ENCODE measurements around the gene CENPA.
"Not testable (repeated sequence)": the region's sequence is repeated elsewhere in the genome, so short reads cannot be mapped to it uniquely, and the experiment has no call there.

CENPA gene

DNA sequence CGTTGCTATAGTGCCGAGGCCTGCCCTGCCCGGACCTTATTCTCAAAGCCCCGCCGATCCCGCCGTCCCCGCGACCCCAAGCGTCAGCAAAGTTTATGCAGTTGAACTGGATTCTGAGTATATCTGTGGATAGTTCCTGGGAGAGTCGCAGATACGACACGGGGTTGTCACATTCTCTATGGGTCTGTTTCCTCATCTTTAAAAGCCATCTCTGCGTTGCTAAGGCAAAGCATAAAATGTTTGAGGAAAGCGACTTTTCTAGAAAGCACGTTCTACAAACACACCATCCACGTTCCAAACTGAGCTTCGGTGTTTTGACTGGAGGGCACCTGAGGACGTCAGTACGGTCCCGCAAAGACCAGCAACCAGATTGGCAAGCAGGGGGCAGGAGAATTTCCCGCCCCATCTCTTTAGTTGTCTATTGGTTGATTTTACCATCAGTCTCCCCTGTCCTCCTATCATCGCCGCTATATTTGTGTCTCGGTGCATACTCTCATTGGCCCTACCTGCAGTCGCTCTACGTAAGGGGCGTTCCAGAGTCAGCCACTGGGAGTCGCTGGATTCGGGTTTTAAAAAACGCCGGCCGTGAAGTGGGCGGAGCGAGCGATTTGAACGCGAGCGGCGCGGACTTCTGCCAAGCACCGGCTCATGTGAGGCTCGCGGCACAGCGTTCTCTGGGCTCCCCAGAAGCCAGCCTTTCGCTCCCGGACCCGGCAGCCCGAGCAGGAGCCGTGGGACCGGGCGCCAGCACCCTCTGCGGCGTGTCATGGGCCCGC is at the start of gene CENPA:
Gene CENPA (plus strand): TSS at position 626 of the 776 bp plus-strand sequence. CDS start 141 bp downstream, at position 767.
- peak; percentile 91 for DNase-seq (ENCODE audit: low read depth)

DNA sequence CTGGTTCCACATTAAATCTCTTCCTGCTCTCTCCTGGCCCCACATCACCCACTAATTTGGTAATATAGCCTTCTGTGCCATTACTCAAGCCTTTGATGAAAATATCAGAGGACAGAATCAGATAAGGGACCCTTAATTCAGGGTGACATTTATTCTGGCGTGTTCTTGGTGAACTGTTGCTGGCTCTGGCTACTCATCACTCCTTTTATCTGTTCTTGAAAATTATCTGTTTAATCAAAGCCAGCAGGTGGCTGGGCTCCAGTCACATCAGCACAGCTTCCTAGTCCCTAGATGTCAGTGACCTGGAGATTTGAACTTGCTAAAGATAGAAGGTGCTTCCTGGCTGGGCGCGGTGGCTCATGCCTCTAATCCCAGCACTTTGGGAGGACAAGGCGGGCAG is 48.6 kb upstream of the CENPA start:
- no peak for DNase-seq (ENCODE audit: low read depth)

DNA sequence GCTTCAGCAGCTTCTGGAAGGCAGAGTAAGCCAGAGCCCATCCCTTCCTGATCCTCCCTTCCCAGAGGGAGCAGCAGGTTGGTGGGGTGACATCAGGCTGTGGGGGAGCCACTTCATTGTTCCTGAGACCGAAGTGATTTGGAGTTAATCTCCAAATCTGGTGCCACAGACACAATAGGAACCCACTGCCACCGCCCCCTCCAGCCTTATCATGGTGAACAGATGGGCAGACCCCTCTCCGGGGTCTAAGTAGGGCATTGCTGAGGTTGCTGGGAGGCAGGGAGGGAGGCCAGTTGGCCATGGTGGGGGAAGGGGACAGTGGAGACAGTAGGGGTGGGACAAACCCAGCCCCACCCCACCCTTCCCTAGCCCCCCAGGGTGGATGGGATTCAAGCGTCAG is 47.4 kb upstream of the CENPA start:
- DNase-seq (ENCODE audit: low read depth), result no peak

DNA sequence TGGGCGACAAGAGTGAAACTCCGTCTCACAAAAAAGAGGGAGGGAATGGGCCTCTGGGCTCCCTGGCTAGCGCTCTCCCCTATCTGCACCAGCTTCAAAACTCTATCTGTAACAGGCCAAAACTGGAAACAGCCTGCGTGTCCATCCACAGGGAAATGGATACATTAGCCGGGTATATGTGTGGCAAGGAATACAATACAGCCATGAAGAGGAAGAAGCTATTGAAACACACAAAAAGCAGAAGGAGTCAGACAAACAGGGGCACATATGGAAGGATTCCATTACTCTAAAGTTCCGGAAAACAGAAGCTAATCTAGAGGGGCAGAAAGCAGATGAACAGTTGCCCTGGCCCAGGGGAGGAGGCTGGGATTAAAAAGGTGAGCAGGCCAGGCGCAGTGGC is 46.3 kb upstream of the CENPA start:
- no peak for DNase-seq (ENCODE audit: low read depth)

DNA sequence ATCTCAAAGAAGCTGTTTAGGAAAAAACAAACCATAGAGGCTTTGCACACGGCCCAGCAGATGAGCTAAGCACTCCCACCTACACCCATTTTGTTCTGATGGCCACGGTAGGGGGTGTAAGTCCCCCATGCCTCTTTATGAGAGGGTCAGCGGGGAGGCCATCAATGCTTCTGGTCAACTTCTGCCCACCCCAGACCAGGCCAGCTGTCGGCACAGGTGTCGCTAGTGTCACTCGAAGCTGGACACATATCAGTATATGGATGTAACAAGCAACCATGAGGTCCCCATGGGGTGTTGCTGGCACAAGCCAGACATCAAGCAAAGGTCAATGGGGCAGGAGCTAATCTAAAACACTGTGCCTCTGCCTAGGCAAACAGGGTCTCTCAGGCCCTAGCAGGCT is 45.5 kb upstream of the CENPA start:
- no peak for DNase-seq (ENCODE audit: low read depth)

DNA sequence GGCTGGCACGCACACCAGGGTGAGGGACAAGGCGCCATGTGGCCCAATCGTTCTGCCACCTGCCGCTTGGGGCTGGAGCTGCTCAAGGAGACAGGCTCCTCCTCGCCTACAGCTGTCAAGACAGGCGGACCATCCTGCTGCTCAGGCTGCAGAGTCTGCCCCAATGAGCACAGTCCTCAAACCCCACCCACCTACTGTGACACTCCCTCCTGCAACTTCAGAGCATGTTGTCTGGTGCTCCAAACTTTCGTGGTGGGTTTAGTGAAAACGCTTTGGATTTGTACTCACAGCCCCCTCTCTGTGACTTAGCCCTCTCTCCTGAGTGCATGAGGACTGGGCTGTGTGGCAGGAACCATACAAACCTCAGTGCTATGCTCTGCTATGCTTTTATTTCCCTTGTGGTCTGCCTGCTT is 45.0 kb upstream of the CENPA start:
- no peak for DNase-seq (ENCODE audit: low read depth)

DNA sequence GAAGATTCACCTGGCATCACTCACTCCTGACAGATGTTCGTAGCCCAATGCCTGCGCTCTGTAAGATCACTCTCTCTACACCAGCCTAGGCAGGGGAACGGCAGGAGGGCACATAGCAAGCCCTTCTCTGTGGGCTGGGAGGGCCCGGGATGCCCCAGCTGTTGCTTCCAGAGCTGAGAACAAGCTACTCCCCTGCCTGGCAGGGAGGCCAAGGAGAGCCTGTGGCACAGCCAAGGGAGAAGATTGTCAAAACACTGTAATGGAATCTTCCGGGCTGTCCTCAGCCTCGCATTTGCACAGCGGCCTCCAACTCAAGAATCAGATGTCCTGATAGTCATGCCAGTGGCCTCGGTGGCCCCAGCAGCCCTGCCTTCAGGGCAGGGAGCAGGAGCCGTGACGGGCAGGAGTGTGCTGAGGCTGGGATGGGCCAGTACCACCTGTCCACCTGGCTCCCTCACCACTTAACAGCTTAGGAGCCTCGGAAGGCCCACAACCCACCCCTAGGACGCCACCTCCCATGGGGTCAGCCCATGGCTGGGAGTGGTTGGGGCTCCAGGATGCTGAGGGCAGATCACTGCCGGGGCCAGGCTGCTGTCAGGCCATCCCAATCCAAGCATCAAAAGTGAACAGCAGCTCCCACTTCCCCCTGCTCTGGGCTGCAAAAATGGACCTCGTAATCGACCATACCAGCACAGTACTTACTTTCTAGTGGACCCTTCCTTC is 43.6 kb upstream of the CENPA start:
- no peak for DNase-seq (ENCODE audit: low read depth)

DNA sequence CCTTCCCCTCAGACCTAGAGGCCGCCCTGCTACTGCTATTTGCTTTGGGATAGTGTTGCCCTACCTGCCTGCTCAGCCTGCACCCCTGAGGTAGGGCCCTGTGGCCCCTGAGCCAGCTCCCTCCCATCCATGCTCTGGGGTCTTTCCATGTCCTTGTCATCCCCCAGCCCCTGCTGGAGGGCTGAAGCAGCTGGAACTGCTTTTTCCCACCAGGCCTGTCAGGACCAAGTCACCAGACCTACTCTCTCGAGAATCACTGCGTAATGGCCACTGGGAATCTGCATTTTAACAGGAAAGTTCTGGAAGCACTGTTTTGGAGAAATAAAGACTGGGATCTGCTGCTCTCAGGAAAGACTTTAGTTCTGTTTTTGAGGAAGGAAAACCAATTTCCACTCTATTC is 42.0 kb upstream of the CENPA start:
- no peak for DNase-seq (ENCODE audit: low read depth)

DNA sequence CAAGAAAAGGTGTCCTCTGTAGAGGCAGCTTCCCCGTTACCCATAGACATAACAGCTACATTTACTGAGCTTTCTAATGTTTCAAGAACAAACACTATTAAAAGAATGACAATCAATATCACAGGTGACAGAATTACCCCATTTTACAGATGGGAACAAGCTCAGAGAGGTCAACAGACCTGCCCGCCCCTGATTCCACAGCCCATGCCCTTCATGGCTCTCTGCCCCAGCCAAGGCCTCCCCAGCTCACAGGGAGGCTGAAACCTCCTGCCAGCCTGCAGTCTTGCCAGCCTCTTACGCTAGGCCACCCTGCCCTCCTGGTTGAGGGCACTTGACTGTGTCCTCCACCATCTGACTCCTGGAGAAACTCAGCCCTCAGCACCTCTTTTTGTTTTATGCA is 40.9 kb upstream of the CENPA start:
- DNase-seq (ENCODE audit: low read depth), result no peak

DNA sequence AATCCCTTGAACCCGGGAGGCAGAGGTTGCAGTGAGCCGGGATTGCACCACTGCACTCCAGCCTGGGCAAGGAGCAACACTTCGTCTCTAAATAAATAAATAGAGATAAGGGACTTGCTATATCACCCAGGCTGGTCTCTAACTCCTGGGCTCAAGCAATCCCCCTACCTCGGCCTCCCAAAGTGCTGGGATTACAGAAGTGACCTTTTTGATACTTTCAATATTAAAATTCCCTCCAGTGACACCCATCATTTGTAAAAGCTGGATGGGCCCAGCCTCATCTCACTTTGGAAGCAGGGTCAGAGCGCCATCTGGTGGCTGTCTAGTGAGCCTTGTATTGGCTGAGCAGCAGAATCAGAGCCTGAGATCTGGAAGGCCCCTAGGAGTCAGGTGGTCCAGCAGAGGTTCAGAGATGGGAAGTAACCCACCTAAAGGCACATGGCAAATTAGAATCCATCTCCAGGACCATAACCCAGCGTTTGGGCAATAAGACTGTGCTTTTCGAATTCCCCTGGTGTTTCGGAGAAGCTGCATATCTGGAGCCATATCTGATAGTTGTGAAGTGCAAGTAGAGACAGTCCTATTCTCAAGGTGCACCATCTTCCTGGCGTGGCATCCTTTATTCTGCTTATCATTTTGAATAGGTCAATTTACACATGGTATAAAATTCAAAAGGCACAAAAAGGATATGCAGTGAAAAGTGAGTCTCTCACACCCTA is 40.1 kb upstream of the CENPA start:
- peak; percentile 55 for DNase-seq (ENCODE audit: low read depth)

DNA sequence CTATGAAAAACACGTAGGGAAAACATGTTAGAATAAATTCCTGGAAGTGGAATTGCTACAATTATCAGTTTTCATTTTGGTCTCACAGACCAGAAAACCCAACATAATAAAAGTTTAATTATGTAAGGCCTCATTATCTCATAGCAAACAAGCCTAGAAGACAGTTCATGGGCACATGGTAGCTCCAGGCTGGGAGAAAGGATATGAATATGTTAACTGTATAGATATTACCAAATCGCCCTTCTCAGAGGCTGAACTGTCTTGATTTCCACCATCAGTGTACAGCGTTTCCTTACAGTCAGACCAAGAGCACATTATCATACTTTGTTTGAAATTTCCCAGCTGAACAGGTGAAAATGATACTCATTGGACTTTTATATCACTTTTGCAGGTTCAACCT is 38.9 kb upstream of the CENPA start:
- no peak for DNase-seq (ENCODE audit: low read depth)

DNA sequence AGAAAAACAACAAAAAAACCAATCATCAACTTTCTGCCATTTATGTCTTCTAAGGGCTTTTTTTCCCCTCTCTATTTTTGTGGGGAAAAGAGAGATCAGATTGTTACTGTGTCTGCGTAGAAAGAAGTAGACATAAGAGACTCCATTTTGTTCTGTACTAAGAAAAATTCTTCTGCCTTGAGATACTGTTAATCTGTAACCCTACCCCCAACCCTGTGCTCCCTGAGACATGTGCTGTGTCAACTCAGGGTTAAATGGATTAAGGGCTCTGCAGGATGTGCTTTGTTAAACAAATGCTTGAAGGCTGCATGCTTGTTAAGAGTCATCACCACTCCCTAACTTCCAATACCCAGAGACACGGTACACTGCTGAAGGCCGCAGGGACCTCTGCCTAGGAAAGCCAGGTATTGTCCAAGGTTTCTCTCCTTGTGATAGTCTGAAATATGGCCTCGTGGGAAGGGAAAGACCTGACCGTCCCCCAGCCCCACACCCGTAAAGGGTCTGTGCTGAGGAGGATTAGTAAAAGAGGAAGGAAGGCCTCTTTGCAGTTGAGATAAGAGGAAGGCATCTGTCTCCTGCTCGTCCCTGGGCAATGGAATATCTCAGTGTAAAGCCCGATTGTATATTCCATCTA is 36.0 kb upstream of the CENPA start:
- DNase-seq (ENCODE audit: low read depth), result not testable (repeated sequence)

DNA sequence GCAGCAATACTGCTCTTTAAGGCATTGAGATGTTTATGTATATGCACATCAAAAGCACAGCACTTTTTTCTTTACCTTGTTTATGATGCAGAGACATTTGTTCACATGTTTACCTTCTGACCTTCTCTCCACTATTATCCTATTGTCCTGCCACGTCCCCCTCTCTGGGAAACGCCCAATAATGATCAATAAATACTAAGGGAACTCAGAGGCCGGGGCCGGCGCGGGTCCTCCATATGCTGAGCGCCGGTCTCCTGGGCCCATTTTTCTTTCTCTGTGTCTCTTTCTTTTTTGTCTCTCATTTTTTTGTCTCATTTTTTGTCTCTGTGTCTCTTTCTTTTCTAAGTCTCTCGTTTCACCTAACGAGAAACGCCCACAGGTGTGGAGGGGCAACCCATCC is 35.4 kb upstream of the CENPA start:
- DNase-seq (ENCODE audit: low read depth), result not testable (repeated sequence)

DNA sequence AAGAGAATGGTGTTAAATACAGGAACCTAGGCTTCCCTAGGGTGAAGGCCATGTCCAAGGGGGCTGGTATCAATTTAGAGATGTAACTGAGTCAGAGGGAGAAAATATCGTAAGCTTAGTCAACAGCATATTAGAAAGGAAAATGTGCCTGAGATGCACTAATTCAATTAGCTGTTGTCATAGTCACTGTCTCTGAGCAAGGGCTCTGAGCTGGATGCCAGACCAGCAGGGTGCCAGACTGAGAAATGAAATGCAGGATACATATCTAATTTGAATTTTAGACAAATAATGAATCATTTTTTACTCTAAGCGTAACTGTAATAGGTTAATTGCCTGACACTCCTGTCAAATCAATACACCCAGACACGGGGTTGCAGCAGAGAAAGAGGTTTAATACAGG is 33.2 kb upstream of the CENPA start:
- no peak for DNase-seq (ENCODE audit: low read depth)

DNA sequence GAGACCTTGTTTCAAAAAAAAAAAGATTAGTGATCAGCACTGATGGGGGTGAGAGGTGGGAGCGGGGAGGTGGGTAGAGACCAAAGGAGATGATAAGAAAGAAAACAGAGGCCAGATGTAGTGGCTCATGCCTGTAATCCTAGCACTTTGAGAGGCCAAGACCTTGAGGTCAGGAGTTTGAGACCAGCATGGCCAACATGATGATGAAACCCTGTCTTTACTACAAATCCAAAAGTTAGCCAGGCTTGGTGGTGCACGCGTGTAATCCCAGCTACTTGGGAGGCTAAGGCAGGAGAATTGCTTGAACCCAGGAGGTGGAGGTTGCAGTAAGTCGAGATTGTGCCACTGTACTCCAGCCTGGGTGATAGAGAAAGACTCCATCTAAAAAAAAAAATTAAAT is 31.3 kb upstream of the CENPA start:
- no peak for DNase-seq (ENCODE audit: low read depth)

DNA sequence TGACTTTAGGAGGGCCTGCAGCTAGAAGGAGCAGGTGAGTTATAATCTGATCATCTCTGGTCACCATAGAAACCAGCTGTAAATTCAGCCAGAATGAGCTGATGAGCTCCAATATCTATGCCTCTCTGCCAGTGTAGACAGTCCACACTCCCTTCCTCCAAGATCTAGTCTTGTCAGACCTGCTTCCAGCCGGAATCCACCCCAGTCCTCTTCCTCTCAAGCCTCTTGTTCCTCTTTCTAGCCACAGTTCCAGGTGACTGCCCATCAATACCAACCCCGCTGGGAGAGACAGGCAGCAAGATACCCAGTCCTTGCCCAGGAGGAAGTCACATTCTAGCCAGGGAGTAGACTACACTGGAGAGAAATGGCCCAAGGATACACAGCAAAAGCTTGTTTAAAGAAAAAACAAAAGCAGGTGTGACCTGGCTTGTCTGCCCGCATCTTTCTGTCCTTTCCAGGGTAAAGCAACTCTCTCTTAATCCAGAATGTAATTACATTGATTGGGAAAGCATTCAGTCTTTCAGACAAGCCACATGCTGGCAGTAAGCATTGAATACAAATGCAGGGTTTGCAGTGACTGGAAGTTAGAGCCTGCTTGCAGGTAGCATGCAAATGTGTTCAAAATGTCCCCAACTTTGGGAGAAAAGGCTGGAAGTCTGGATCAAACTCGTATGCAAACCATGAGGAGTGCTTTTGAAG is 30.7 kb upstream of the CENPA start:
- no peak for DNase-seq (ENCODE audit: low read depth)

DNA sequence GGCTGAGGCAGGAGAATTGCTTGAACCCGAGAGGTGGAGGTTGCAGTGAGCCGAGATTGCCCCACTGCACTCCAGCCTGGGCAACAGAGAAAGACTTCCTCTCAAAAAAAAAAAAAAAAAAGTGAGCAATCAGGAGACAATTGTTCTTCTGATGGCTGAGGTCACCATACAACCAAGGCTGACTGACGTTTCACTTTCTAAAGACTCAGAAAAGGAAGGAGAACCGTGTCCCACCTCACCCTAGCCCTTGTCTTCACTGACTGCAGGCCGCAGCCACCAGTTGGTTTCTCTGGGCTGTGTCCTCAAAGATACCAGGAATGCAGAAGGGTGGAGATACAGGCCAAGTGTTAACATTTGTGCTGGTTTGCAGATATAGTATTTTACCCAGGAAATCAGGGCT is 29.5 kb upstream of the CENPA start:
- no peak for DNase-seq (ENCODE audit: low read depth)

DNA sequence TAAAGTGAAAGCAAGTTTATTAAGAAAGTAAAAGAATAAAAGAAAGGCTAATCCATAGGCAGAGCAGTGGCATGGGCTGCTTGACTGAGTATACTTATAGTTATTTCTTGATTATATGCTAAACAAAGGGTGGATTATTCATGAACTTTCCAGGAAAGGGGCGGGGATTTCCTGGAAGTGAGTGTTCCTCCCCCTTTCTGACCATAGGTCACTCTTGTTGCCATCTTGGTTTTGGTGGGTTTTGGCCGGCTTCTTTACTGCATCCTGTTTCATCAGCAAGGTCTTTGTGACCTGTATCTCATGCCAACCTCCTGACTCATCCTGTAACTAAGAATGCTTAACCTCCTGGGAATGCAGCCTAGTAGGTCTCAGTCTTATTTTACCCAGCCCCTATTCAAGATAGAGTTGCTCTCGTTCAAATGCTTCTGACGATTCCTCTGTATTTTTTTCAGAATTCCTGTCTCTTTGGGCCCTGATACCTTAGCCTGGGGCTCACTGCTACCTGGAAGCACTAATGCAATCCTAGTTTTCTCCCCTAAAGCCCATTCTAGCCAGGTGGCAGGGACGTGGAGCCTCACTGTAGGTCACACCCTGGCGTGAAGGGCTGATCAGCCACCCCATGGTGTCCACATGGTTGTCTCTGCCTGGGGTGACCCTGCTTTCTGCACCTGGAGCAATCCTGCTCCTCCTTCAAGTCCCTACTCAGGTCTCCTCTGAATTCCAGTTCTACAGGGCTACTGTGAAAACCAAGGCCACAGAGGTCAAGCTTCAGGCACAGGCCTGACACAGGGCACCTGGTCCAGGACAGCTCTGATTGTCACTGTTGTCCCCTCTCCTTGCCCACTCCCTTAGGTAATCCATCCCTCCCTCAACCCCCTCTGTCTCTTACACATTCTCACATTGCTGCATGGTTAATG is 27.7 kb upstream of the CENPA start:
- DNase-seq (ENCODE audit: low read depth), result no peak

DNA sequence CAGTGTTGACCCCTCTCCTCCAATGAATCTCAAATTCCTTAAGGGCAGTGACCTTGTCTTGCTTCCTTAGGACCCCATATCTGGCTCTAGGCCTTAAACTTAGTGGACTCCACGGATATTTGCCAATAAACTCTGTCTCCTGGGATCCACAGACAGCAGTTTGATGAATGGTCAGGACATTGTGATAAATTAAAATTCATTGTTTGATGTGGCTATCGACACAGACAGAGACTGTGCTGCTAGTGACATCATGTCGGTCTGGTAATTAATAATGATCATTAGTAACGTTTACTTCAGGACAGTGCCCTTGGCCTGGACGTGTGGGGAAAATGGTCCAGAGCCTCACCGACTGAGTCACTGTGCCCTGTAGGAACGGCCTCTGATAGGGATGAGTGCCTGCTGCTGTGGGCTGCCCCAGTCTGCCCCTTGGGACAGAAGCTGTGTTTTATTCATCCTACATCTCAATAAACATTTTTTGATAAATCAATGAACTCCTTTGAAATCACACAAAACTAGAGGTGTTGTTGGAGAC is 27.0 kb upstream of the CENPA start:
- DNase-seq (ENCODE audit: low read depth), result no peak

DNA sequence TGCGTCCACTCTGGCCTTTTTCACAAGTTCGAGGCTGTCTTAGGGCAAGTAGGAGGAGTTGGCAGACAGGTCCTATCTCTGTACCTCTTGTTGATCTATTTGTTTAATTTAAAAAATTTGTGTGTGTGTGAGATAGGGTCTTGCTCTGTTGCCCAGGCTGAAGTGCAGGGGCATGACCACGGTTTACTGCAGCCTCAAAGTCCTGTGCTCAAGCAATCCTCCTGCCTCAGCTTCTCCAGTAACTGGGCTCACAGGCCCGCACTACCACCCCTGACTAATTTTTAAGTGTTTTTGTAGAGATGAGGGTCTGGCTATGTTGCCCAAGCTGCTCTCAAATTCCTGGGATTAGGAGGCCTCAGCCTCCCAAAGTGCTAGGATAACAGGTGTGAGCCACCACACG is 26.0 kb upstream of the CENPA start:
- DNase-seq (ENCODE audit: low read depth), result no peak

DNA sequence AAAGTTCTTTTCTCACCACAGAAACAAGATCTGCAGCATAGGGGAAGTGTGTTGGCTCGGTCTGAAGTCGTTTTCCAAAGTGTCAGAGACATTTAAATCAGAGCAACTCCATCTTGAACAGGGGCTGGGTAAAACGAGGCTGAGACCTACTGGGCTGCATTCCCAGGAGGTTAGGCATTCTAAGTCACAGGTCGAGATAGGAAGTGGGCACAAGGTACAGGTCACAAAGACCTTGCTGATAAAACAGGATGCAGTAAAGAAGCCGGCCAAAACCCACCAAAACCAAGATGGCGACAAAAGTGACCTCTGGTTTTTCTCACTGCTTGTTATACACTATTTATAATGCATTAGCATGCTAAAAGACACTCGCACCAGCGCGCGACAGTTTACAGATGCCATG is 24.9 kb upstream of the CENPA start:
- DNase-seq (ENCODE audit: low read depth), result not testable (repeated sequence)

Data from activated T-helper 1 cell treated with Interleukin-2 at 50 U/mL for 16 hours (primary cell).